Endothelial cell of umbilical vein (primary cell): ENCODE data around the gene KRTAP10-2.

Experiments
- CTCF ChIP-seq, 2 donors: IDR thresholded peaks; 1 replicate in 1 of 2; 2 replicates in 1 of 2; pipeline ENCODE4 v1.5.1; 2011; ENCODE audit warnings: low read length in 2 of 2, mild to moderate bottlenecking in 2 of 2, moderate library complexity in 2 of 2, control low read depth in 1 of 2, inconsistent platforms in 1 of 2, low read depth in 1 of 2; ENCODE audit not compliant: insufficient read depth in 1 of 2; ENCODE audit errors: extremely low read depth in 1 of 2
- EZH2 ChIP-seq: IDR thresholded peaks from 2 replicates; pipeline ENCODE4 v1.6.1; 2012; ENCODE audit warnings: borderline replicate concordance, low read depth, mild to moderate bottlenecking, moderate library complexity, low read length, inconsistent platforms; ENCODE audit not compliant: severe bottlenecking
- FOS ChIP-seq: IDR thresholded peaks from 2 replicates; pipeline ENCODE4 v1.6.1; 2011; ENCODE audit warnings: mild to moderate bottlenecking, low read length, moderate library complexity, borderline replicate concordance; ENCODE audit not compliant: insufficient read depth
- GATA2 ChIP-seq: IDR thresholded peaks from 2 replicates; pipeline ENCODE4 v1.7.0; 2011; ENCODE audit warnings: low read depth, mild to moderate bottlenecking, moderate library complexity, mixed read lengths, low read length; ENCODE audit not compliant: insufficient read length, insufficient read depth
- MAX ChIP-seq: IDR thresholded peaks from 2 replicates; pipeline ENCODE4 v1.6.1; 2011; ENCODE audit not compliant: insufficient read depth, insufficient read length
- MYC ChIP-seq: IDR thresholded peaks from one replicate; pipeline ENCODE4 v1.6.1; 2011; ENCODE audit warnings: mild to moderate bottlenecking, low read depth, low read length
- POLR2A ChIP-seq: IDR thresholded peaks from 2 replicates; pipeline ENCODE4 v1.6.1; 2012; ENCODE audit warnings: low read depth, mild to moderate bottlenecking, control low read depth, low read length
- POLR2AphosphoS5 ChIP-seq: IDR thresholded peaks from 2 replicates; pipeline ENCODE4 v1.6.1; 2012; ENCODE audit warnings: low read depth, mild to moderate bottlenecking, control low read depth, low read length, moderate library complexity; ENCODE audit not compliant: insufficient read depth

GRCh38 chr21:44537930-44538911 lies 13.1 kb downstream of the KRTAP10-2 start:
- TF ChIP-seq EZH2 = no peak
- TF ChIP-seq CTCF (IDR thresholded peaks at IDR 0.05; ENCODE audit: extremely low read depth in 1 of 2, insufficient read depth in 1 of 2, low read depth in 1 of 2, low read length in 2 of 2) = no peak
- TF ChIP-seq POLR2A = no peak
- no peak for TF ChIP-seq FOS
- no peak for TF ChIP-seq MYC
- no peak for TF ChIP-seq POLR2AphosphoS5
- no peak for TF ChIP-seq GATA2
- no peak for TF ChIP-seq MAX
